Liver (tissue), 9 donors: ENCODE results near the gene GANC. TPM values are rescaled to one million over a fixed set of nuclear protein-coding genes. Genes with fewer than 3 reads are reported as not detected.

Source experiments
- DNase-seq: peaks from one replicate; pipeline ENCODE4 v3.0.0-alpha.2; 2017; ENCODE audit warnings: low spot score
- H3K27ac ChIP-seq, 2 donors: one replicate each; pipeline ENCODE4 v1.7.0; 2013; ENCODE audit warnings: inconsistent platforms in 2 of 2, low read length in 2 of 2, control low read depth in 1 of 2, low read depth in 1 of 2, mild to moderate bottlenecking in 1 of 2
- H3K27me3 ChIP-seq, 4 donors: one replicate each; pipeline versions ENCODE4 v1.6.1 to v1.7.0; 2013; ENCODE audit warnings: low read length in 3 of 4, inconsistent platforms in 1 of 4, mild to moderate bottlenecking in 1 of 4, moderate library complexity in 1 of 4; ENCODE audit not compliant: control insufficient read depth in 4 of 4, insufficient read depth in 4 of 4
- H3K36me3 ChIP-seq, 4 donors: one replicate each; pipeline versions ENCODE4 v1.6.1 to v1.7.0; 2013; ENCODE audit warnings: low read length in 3 of 4, mild to moderate bottlenecking in 3 of 4, low read depth in 1 of 4, moderate library complexity in 1 of 4; ENCODE audit not compliant: control insufficient read depth in 4 of 4, insufficient read depth in 3 of 4
- H3K4me1 ChIP-seq, 4 donors: one replicate each; pipeline versions ENCODE4 v1.6.1 to v1.7.0; 2013; ENCODE audit warnings: low read length in 3 of 4, mild to moderate bottlenecking in 3 of 4, moderate library complexity in 1 of 4; ENCODE audit not compliant: control insufficient read depth in 4 of 4, insufficient read depth in 4 of 4
- H3K4me3 ChIP-seq, 3 donors: one replicate each; pipeline versions ENCODE4 v1.6.1 to v1.7.0; 2013; ENCODE audit warnings: low read length in 3 of 3, control low read depth in 1 of 3, low read depth in 1 of 3, mild to moderate bottlenecking in 1 of 3
- H3K9ac ChIP-seq, 2 donors: one replicate each; pipeline ENCODE4 v1.7.0; 2013; ENCODE audit warnings: low read length in 2 of 2, mild to moderate bottlenecking in 2 of 2, moderate library complexity in 2 of 2, control low read depth in 1 of 2, low read depth in 1 of 2
- H3K9me3 ChIP-seq, 4 donors: one replicate each; pipeline versions ENCODE4 v1.6.1 to v1.7.0; 2013; ENCODE audit warnings: low read length in 3 of 4; ENCODE audit not compliant: control insufficient read depth in 4 of 4
- ATF3 ChIP-seq: IDR thresholded peaks from 2 replicates; pipeline ENCODE4 v1.6.1; 2016; ENCODE audit warnings: antibody characterized with exemption
- EGR1 ChIP-seq, 2 donors: IDR thresholded peaks; 2 replicates each; pipeline ENCODE4 v1.6.1; 2016 to 2018; ENCODE audit warnings: antibody characterized with exemption in 2 of 2, low read depth in 2 of 2
- FOXA1 ChIP-seq: IDR thresholded peaks from 2 replicates; pipeline ENCODE4 v1.6.1; 2016; ENCODE audit warnings: antibody characterized with exemption
- FOXA2 ChIP-seq: IDR thresholded peaks from 2 replicates; pipeline ENCODE4 v1.6.1; 2016; ENCODE audit warnings: antibody characterized with exemption
- GABPA ChIP-seq, 2 donors: IDR thresholded peaks in 1 of 2; conservative IDR thresholded peaks in 1 of 2; 2 replicates each; pipeline ENCODE4 v1.6.1; 2016; ENCODE audit warnings: antibody characterized with exemption in 2 of 2, mild to moderate bottlenecking in 1 of 2, moderate library complexity in 1 of 2
- HNF4A ChIP-seq, 2 donors: conservative IDR thresholded peaks; 2 replicates each; pipeline ENCODE4 v1.6.1; 2016; ENCODE audit warnings: antibody characterized with exemption in 2 of 2, mild to moderate bottlenecking in 2 of 2
- HNF4G ChIP-seq: IDR thresholded peaks from 2 replicates; pipeline ENCODE4 v1.6.1; 2016; ENCODE audit warnings: antibody characterized with exemption
- JUND ChIP-seq, 2 donors: IDR thresholded peaks; 2 replicates each; pipeline ENCODE4 v1.6.1; 2016; ENCODE audit warnings: antibody characterized with exemption in 2 of 2
- NR2F2 ChIP-seq: IDR thresholded peaks from 2 replicates; pipeline ENCODE4 v1.6.1; 2016; ENCODE audit warnings: antibody characterized with exemption
- RAD21 ChIP-seq, 2 donors: IDR thresholded peaks; 2 replicates each; pipeline ENCODE4 v1.6.1; 2016; ENCODE audit warnings: antibody characterized with exemption in 2 of 2, mild to moderate bottlenecking in 2 of 2
- RXRA ChIP-seq, 2 donors: IDR thresholded peaks; 2 replicates each; pipeline ENCODE4 v1.6.1; 2017 to 2018; ENCODE audit warnings: antibody characterized with exemption in 2 of 2, mild to moderate bottlenecking in 1 of 2
- SP1 ChIP-seq: IDR thresholded peaks from 2 replicates; pipeline ENCODE4 v1.6.1; 2018; ENCODE audit warnings: antibody characterized with exemption, mild to moderate bottlenecking
- TAF1 ChIP-seq: conservative IDR thresholded peaks from 2 replicates; pipeline ENCODE4 v1.6.1; 2016; ENCODE audit warnings: antibody characterized with exemption, mild to moderate bottlenecking
- YY1 ChIP-seq: IDR thresholded peaks from 2 replicates; pipeline ENCODE4 v1.6.1; 2016; ENCODE audit warnings: antibody characterized with exemption, mild to moderate bottlenecking
- WGBS: extraction: QIAGEN DNeasy Blood & Tissue Kit; methylation state at CpG from one replicate; pipeline ENCODE4 v1.1.7; 2013; 5-methylcytosine and 5-hydroxymethylcytosine counted together
- polyA plus RNA-seq, 2 donors: library from polyadenylated mRNA; stranded (reverse) in 1 of 2; unstranded in 1 of 2; fragments of 200-250 nt in 1 of 2; fragments of >200 nt in 1 of 2; fragmentation: Nextera tagmentation in 1 of 2; extraction: Ambion mirVana in 1 of 2; gene quantifications; one replicate each; pipeline versions ENCODE4 v1.2.1 to v1.2.3, GENCODE V29; 2013 to 2015
- total RNA-seq, 2 donors: library from RNA; depleted of rRNA; stranded (reverse); fragments of >200 nt; gene quantifications; one replicate each; pipeline ENCODE4 v1.2.3, GENCODE V29; 2014
- TF ChIP-seq, protein P1 (sequence below): IDR thresholded peaks from 2 replicates; pipeline ENCODE4 v1.6.1; 2016; ENCODE audit warnings: antibody characterized with exemption, mild to moderate bottlenecking
- TF ChIP-seq, protein P2 (sequence below): IDR thresholded peaks from 2 replicates; pipeline ENCODE4 v1.6.1; 2016; ENCODE audit warnings: antibody characterized with exemption
- TF ChIP-seq, protein P3 (sequence below): IDR thresholded peaks from 2 replicates; pipeline ENCODE4 v1.6.1; 2016; ENCODE audit warnings: antibody characterized with exemption
- TF ChIP-seq, protein P4 (sequence below): fragments of 150-350 bp; IDR thresholded peaks from 2 replicates; pipeline ENCODE4 v1.5.1; 2017; ENCODE audit warnings: improper control_type of control experiment, low read depth, low read length; ENCODE audit not compliant: missing input control
- donor health status: healthy.
- donor health status: healthy.
- donor health status: healthy.
- donor health status: healthy.
- donor health status: healthy.

GANC gene
- total and polyA plus RNA-seq, 4 donors, result 4.8 to 28.9 (median 10.9) TPM

- Histone ChIP-seq H3K9me3 (no peaks in the 10 kb centered on the region), H3K9ac (no peak overlapping the region), H3K27me3 (no peaks in the 10 kb centered on the region), H3K36me3 (peaks cover 11 to 47% (median 33%) of the 10 kb centered on the region in 4 donors), H3K4me3 (no peak overlapping the region), H3K4me1 (no peaks in the 10 kb centered on the region), H3K27ac (no peak overlapping the region)
- no peak for DNase-seq
- TF ChIP-seq, protein P1, sequence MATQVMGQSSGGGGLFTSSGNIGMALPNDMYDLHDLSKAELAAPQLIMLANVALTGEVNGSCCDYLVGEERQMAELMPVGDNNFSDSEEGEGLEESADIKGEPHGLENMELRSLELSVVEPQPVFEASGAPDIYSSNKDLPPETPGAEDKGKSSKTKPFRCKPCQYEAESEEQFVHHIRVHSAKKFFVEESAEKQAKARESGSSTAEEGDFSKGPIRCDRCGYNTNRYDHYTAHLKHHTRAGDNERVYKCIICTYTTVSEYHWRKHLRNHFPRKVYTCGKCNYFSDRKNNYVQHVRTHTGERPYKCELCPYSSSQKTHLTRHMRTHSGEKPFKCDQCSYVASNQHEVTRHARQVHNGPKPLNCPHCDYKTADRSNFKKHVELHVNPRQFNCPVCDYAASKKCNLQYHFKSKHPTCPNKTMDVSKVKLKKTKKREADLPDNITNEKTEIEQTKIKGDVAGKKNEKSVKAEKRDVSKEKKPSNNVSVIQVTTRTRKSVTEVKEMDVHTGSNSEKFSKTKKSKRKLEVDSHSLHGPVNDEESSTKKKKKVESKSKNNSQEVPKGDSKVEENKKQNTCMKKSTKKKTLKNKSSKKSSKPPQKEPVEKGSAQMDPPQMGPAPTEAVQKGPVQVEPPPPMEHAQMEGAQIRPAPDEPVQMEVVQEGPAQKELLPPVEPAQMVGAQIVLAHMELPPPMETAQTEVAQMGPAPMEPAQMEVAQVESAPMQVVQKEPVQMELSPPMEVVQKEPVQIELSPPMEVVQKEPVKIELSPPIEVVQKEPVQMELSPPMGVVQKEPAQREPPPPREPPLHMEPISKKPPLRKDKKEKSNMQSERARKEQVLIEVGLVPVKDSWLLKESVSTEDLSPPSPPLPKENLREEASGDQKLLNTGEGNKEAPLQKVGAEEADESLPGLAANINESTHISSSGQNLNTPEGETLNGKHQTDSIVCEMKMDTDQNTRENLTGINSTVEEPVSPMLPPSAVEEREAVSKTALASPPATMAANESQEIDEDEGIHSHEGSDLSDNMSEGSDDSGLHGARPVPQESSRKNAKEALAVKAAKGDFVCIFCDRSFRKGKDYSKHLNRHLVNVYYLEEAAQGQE, result no peak
Observed at GRCh38 chr15:42239528-42240182, 33.3 kb upstream of the GANC start.

DNA sequence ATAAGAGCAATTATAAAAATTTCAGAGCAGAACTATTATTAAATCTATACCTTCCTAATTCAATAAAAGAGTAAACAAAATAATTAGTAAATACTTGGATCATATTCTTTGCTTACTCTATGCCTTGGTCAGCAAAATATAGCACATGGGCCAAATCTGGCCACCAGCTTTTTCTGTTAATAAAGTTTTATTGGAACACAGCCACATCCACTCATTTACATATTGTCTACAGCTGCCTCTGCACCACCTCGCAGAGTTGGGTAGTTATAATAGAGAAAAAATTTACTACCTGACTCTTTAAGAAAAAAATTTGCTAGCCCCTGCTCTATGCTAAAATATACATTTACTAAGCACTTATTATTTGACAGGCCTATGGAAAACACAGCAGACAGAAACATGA, 32.2 kb upstream of the GANC start:
- DNase-seq, result no peak
- TF ChIP-seq, protein P2, sequence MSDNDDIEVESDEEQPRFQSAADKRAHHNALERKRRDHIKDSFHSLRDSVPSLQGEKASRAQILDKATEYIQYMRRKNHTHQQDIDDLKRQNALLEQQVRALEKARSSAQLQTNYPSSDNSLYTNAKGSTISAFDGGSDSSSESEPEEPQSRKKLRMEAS, result no peak
- TF ChIP-seq HNF4G (no peak), RAD21 (IDR thresholded peaks at IDR 0.05) (no peak), FOXA1 (no peak), ATF3 (no peak), SP1 (no peak), TAF1 (no peak), NR2F2 (no peak), RXRA (IDR thresholded peaks at IDR 0.05) (no peak), HNF4A (conservative IDR thresholded peaks at IDR 0.05) (no peak), EGR1 (IDR thresholded peaks at IDR 0.05; ENCODE audit: low read depth in 2 of 2) (no peak), JUND (IDR thresholded peaks at IDR 0.05) (no peak), FOXA2 (no peak), GABPA (IDR thresholded peaks at IDR 0.05 in 1 of 2, conservative IDR thresholded peaks at IDR 0.05 in 1 of 2) (no peak), YY1 (no peak)
- TF ChIP-seq, protein P3, sequence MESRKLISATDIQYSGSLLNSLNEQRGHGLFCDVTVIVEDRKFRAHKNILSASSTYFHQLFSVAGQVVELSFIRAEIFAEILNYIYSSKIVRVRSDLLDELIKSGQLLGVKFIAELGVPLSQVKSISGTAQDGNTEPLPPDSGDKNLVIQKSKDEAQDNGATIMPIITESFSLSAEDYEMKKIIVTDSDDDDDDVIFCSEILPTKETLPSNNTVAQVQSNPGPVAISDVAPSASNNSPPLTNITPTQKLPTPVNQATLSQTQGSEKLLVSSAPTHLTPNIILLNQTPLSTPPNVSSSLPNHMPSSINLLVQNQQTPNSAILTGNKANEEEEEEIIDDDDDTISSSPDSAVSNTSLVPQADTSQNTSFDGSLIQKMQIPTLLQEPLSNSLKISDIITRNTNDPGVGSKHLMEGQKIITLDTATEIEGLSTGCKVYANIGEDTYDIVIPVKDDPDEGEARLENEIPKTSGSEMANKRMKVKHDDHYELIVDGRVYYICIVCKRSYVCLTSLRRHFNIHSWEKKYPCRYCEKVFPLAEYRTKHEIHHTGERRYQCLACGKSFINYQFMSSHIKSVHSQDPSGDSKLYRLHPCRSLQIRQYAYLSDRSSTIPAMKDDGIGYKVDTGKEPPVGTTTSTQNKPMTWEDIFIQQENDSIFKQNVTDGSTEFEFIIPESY, result no peak
- TF ChIP-seq, protein P4, sequence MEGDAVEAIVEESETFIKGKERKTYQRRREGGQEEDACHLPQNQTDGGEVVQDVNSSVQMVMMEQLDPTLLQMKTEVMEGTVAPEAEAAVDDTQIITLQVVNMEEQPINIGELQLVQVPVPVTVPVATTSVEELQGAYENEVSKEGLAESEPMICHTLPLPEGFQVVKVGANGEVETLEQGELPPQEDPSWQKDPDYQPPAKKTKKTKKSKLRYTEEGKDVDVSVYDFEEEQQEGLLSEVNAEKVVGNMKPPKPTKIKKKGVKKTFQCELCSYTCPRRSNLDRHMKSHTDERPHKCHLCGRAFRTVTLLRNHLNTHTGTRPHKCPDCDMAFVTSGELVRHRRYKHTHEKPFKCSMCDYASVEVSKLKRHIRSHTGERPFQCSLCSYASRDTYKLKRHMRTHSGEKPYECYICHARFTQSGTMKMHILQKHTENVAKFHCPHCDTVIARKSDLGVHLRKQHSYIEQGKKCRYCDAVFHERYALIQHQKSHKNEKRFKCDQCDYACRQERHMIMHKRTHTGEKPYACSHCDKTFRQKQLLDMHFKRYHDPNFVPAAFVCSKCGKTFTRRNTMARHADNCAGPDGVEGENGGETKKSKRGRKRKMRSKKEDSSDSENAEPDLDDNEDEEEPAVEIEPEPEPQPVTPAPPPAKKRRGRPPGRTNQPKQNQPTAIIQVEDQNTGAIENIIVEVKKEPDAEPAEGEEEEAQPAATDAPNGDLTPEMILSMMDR, result no peak
- TF ChIP-seq, protein P1, result no peak
- Histone ChIP-seq H3K4me3 (no peak overlapping the region), H3K9ac (no peak overlapping the region), H3K27ac (no peak overlapping the region), H3K4me1 (no peaks in the 10 kb centered on the region), H3K36me3 (peaks cover 11 to 37% (median 30%) of the 10 kb centered on the region in 4 donors), H3K27me3 (no peaks in the 10 kb centered on the region), H3K9me3 (no peaks in the 10 kb centered on the region)
- WGBS, result 97% methylated on average over 1 of the region's 1 CpG
